HCT116 (cell line): Measurements from ENCODE around the gene ABCB8. TPM values are rescaled to one million over a fixed set of nuclear protein-coding genes. Genes with fewer than 3 reads are reported as not detected.

Source experiments
- ATAC-seq: fragments of 200-7000 bp; cut with Tn5 transposase; 2 replicates; pipeline ENCODE4 v1.9.1; 2020; ENCODE audit warnings: mild to moderate bottlenecking, moderate library complexity
- BruUV-seq: library from RNA; stranded (reverse); fragments of 400-500 nt; replicated peaks from 2 replicates; lab custom pipeline; 2021; lab: Mats Ljungman, UMichigan
- CTCF ChIA-PET: fragments of 300-600 bp; sonication (Branson Sonifier 250); formaldehyde crosslinking; loops from one replicate; lab custom pipeline; 2021; ENCODE audit warnings: antibody characterized with exemption; lab: Charles Lee
- POLR2A ChIA-PET: fragments of 300-600, 350-600 bp; sonication (Branson Sonifier 250); formaldehyde crosslinking; loops from one replicate; lab custom pipeline; 2021; ENCODE audit warnings: antibody characterized with exemption; lab: Charles Lee
- RAD21 ChIA-PET, 2 experiments: fragments of 300-600 bp; sonication (Branson Sonifier 250); formaldehyde crosslinking; loops; one replicate each; lab custom pipeline; 2023; ENCODE audit warnings: low total read pairs in 2 of 2; ENCODE audit not compliant: uncharacterized antibody in 2 of 2, unreplicated experiment in 2 of 2, low non-redundant PET in 1 of 2; lab: Charles Lee
- DNase-seq: peaks from one replicate; pipeline ENCODE4 v3.0.0-alpha.2; 2010; ENCODE audit warnings: low read depth, low spot score
- H2AFZ ChIP-seq: fragments of 200-600 bp; shearing (Covaris generic), sonication (generic); 2 replicates; pipeline ENCODE4 v1.6.1; 2017; ENCODE audit warnings: low read depth, mixed run types, mixed read lengths, antibody characterized with exemption, low read length; ENCODE audit not compliant: poor library complexity, severe bottlenecking
- H3K27ac ChIP-seq: 2 replicates; pipeline ENCODE4 v1.5.1; 2012; ENCODE audit warnings: low read depth, low read length
- H3K27me3 ChIP-seq: fragments of 200-600 bp; sonication (generic); 2 replicates; pipeline ENCODE4 v1.6.1; 2016; ENCODE audit warnings: mixed run types, low read length, mixed read lengths; ENCODE audit not compliant: insufficient read depth
- H3K36me3 ChIP-seq, 2 experiments: fragments of 200-500 bp in 1 of 2; fragments of 200-600 bp in 1 of 2; sonication (Bioruptor generic) in 1 of 2; sonication (generic) in 1 of 2; 2 replicates each; pipeline versions ENCODE4 v1.5.1 to v1.6.1; 2014 to 2016; ENCODE audit warnings: low read length in 2 of 2, inconsistent platforms in 1 of 2, mixed read lengths in 1 of 2, mixed run types in 1 of 2; ENCODE audit not compliant: insufficient read depth in 2 of 2, control insufficient read depth in 1 of 2
- H3K4me1 ChIP-seq, 2 experiments: fragments of 200-600 bp in 1 of 2; sonication (generic) in 1 of 2; 2 replicates each; pipeline versions ENCODE4 v1.5.1 to v1.6.1; 2012 to 2017; ENCODE audit warnings: low read length in 2 of 2, inconsistent platforms in 1 of 2, mild to moderate bottlenecking in 1 of 2, mixed read lengths in 1 of 2, mixed run types in 1 of 2, moderate library complexity in 1 of 2; ENCODE audit not compliant: insufficient read depth in 2 of 2, control insufficient read depth in 1 of 2
- H3K4me2 ChIP-seq: fragments of 200-600 bp; sonication (generic); 2 replicates; pipeline ENCODE4 v1.6.1; 2017; ENCODE audit warnings: mixed run types, low read length, mixed read lengths
- H3K4me3 ChIP-seq, 2 experiments: fragments of 200-600 bp in 1 of 2; sonication (generic) in 1 of 2; replicated peaks in 1 of 2; 2 replicates each; pipeline ENCODE4 v1.5.1; 2011 to 2016; ENCODE audit warnings: low read length in 2 of 2, control low read depth in 1 of 2, low read depth in 1 of 2, mild to moderate bottlenecking in 1 of 2, mixed read lengths in 1 of 2, mixed run types in 1 of 2
- H3K79me2 ChIP-seq: fragments of 200-600 bp; sonication (generic); 2 replicates; pipeline ENCODE4 v1.6.1; 2017; ENCODE audit warnings: mild to moderate bottlenecking, mixed run types, low read length, moderate library complexity, mixed read lengths; ENCODE audit not compliant: insufficient read depth
- H3K9ac ChIP-seq: fragments of 200-600 bp; sonication (generic); 2 replicates; pipeline ENCODE4 v1.6.1; 2016; ENCODE audit warnings: low read length, mixed read lengths
- H3K9me2 ChIP-seq: fragments of 200-600 bp; sonication (generic), shearing (Covaris generic); 2 replicates; pipeline ENCODE4 v1.6.1; 2017; ENCODE audit warnings: mixed run types, mild to moderate bottlenecking, moderate library complexity; ENCODE audit not compliant: insufficient read depth
- H3K9me3 ChIP-seq, 2 experiments: fragments of 200-500 bp in 1 of 2; fragments of 200-600 bp in 1 of 2; sonication (Bioruptor generic) in 1 of 2; sonication (generic) in 1 of 2; 2 replicates each; pipeline ENCODE4 v1.6.1; 2014 to 2017; ENCODE audit warnings: low read length in 2 of 2, mixed read lengths in 2 of 2, inconsistent platforms in 1 of 2, low read depth in 1 of 2, mild to moderate bottlenecking in 1 of 2, mixed run types in 1 of 2, moderate library complexity in 1 of 2; ENCODE audit not compliant: control insufficient read depth in 1 of 2, insufficient read depth in 1 of 2
- H4K20me1 ChIP-seq: fragments of 200-600 bp; sonication (generic), shearing (Covaris generic); 2 replicates; pipeline ENCODE4 v1.6.1; 2017; ENCODE audit warnings: mixed run types, mild to moderate bottlenecking, moderate library complexity; ENCODE audit not compliant: insufficient read depth
- CEBPB ChIP-seq: IDR thresholded peaks from 2 replicates; pipeline ENCODE4 v1.6.1; 2012; ENCODE audit warnings: low read depth
- ELF1 ChIP-seq: IDR thresholded peaks from 2 replicates; pipeline ENCODE4 v1.6.1; 2012; ENCODE audit warnings: low read depth, borderline replicate concordance
- EZH2 ChIP-seq: fragments of 200-600 bp; sonication (generic); IDR thresholded peaks from 2 replicates; pipeline ENCODE4 v1.6.1; 2017; ENCODE audit warnings: antibody characterized with exemption, mixed run types
- EZH2phosphoT487 ChIP-seq: fragments of 200-600 bp; IDR thresholded peaks from 2 replicates; pipeline ENCODE4 v1.6.1; 2018; ENCODE audit warnings: antibody characterized with exemption, borderline replicate concordance
- POLR2A ChIP-seq: IDR thresholded peaks from 2 replicates; pipeline ENCODE4 v1.7.0; 2011; ENCODE audit warnings: borderline replicate concordance; ENCODE audit not compliant: insufficient read depth, insufficient read length; ENCODE audit errors: extremely low read depth
- RAD21 ChIP-seq: IDR thresholded peaks from 2 replicates; pipeline ENCODE4 v1.6.1; 2012; ENCODE audit warnings: low read depth, mild to moderate bottlenecking
- SIN3A ChIP-seq: IDR thresholded peaks from 2 replicates; pipeline ENCODE4 v1.6.1; 2012; ENCODE audit warnings: low read depth
- SP1 ChIP-seq: IDR thresholded peaks from 2 replicates; pipeline ENCODE4 v1.6.1; 2012; ENCODE audit warnings: low read depth
- SRF ChIP-seq: IDR thresholded peaks from 2 replicates; pipeline ENCODE4 v1.6.1; 2012; ENCODE audit warnings: low read depth
- TCF7L2 ChIP-seq: IDR thresholded peaks from 2 replicates; pipeline ENCODE4 v1.7.0; 2011; ENCODE audit warnings: borderline replicate concordance, inconsistent platforms; ENCODE audit not compliant: insufficient read depth, insufficient read length; ENCODE audit errors: extremely low read depth
- YY1 ChIP-seq: IDR thresholded peaks from 2 replicates; pipeline ENCODE4 v1.6.1; 2011; ENCODE audit warnings: low read length, low read depth, moderate library complexity, mild to moderate bottlenecking; ENCODE audit not compliant: insufficient replicate concordance; ENCODE audit errors: extremely low read depth
- ZNF274 ChIP-seq: fragments of 200-500 bp; sonication (Bioruptor generic); IDR thresholded peaks from 2 replicates; pipeline ENCODE4 v1.6.1; 2014; ENCODE audit warnings: mild to moderate bottlenecking, low read depth, low read length, inconsistent platforms
- intact Hi-C: fragments of 100-400 bp; cut with micrococcal nuclease; formaldehyde crosslinking; loops from 2 replicates; pipeline ENCODE4 v1.10.0; 2022
- total RNA-seq: library from RNA; stranded (reverse); gene quantifications from one replicate; pipeline ENCODE4 v1.2.1, GENCODE V29; 2021; ENCODE audit not compliant: unreplicated experiment
- TF ChIP-seq, protein P1 (sequence below): IDR thresholded peaks from 2 replicates; pipeline ENCODE4 v1.6.1; 2012

ABCB8 gene
- total RNA-seq, 1 experiment from 2014 or later = 55.2 TPM

DNA sequence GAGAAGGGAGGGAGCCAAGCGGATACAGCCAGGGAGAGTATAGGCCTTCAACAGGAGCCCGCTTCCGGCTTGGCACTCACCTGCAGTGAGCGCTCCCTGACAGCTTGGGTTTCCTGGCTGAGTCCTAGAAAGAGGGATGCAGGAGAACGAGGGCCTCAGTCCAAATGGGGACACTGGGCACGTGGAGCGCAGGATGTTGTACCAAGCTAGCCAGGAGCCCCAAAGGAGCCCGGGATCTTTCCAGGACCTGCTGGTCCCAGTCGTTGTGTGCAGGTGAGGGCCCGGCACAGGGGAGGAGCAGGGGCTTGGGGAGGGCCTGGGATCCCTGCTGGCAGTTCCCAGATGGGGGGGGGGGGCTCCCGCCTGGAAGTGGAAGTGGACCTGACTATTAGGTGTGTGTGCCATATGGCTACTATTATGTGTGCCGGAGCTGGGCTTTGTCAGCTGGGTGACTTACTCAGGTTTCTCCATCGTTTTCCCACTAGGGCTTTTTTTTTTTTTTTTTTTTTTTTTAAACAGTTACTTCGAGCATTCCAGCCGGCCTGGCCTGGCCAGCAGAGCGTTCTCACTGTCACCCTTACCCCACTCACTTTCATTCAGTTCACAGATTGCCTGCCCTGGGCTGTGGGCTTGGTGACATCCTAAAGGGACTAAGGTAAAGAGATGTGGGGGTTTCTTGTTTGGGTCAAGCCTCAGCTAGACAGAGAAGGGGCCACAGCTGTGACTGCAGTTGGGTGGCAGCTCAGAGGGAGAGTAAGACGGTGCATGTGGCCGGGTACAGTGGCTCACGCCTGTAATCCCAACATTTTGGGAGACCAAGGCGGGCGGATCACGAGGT lies 61.9 kb downstream of the ABCB8 start:
- Histone ChIP-seq H2AFZ (no peak overlapping the region), H3K4me3 (no peak overlapping the region), H3K79me2 (peaks cover 84% of the 10 kb centered on the region), H3K9me3 (no peaks in the 10 kb centered on the region), H3K27me3 (no peaks in the 10 kb centered on the region), H3K4me2 (no peak overlapping the region), H4K20me1 (no peaks in the 10 kb centered on the region; the same call in 1 of the 2 replicates), H3K9ac (no peak overlapping the region), H3K27ac (no peak overlapping the region), H3K9me2 (no peaks in the 10 kb centered on the region), H3K4me1 (peaks cover 10 to 19% of the 10 kb centered on the region in 2 experiments; a peak in 3 of 4 replicates), H3K36me3 (peaks cover 0 to 24% of the 10 kb centered on the region in 2 experiments; a peak in 1 of 4 replicates)
- intact Hi-C loops = no loop called here
- no peak for ATAC-seq
- TF ChIP-seq SP1 = no peak
- no peak for TF ChIP-seq ELF1
- TF ChIP-seq SRF = no peak
- ChIA-PET RAD21 (no interaction called here), CTCF (no interaction called here), POLR2A (interaction anchor here (0.8 kb wide), 1 partner anchor 9 kb away, joined by 3 read pairs; the partner anchor contains the start of gene FASTK)
- DNase-seq = no peak
- no TSS peak for BruUV-seq

DNA sequence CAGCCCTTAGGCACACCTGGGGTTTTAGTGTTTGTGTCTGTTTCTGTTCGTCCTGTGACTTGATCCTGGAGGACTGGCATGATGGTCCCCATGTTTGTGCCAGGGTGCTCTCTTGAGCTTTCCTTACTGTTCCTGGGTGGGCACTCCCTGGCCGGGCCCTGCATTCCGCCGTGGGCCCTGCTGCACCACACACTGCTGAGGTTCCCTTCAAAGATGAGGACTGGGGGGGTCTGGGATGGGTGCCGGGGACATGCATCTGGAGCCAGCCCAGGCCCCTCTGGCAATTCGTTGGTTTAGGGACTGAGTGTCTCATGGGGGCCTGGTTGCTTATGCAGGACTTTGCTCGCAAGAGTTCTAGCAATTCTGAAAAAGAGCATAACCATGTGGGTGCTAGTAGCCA lies 62.8 kb downstream of the ABCB8 start:
- Histone ChIP-seq H2AFZ (no peak overlapping the region), H3K9me2 (no peaks in the 10 kb centered on the region), H4K20me1 (no peaks in the 10 kb centered on the region; the same call in 1 of the 2 replicates), H3K9ac (no peak overlapping the region), H3K4me2 (no peak overlapping the region), H3K27ac (no peak overlapping the region), H3K9me3 (no peaks in the 10 kb centered on the region), H3K36me3 (peaks cover 0 to 24% of the 10 kb centered on the region in 2 experiments; a peak in 1 of 4 replicates), H3K27me3 (no peaks in the 10 kb centered on the region), H3K4me3 (no peak overlapping the region), H3K4me1 (peaks cover 5 to 10% of the 10 kb centered on the region in 2 experiments; a peak in 3 of 4 replicates), H3K79me2 (peaks cover 93% of the 10 kb centered on the region)
- ChIA-PET RAD21 (no interaction called here), CTCF (no interaction called here), POLR2A (no interaction called here)
- no peak for ATAC-seq
- TF ChIP-seq CEBPB = no peak
- TF ChIP-seq, protein P1, sequence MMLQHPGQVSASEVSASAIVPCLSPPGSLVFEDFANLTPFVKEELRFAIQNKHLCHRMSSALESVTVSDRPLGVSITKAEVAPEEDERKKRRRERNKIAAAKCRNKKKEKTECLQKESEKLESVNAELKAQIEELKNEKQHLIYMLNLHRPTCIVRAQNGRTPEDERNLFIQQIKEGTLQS = no peak
- no peak for TF ChIP-seq SP1
- TF ChIP-seq POLR2A = no peak
- no peak for TF ChIP-seq ZNF274
- TF ChIP-seq ELF1 = no peak
- TF ChIP-seq SRF = no peak
- no peak for TF ChIP-seq YY1
- TF ChIP-seq SIN3A = no peak
- no peak for TF ChIP-seq TCF7L2
- no peak for TF ChIP-seq RAD21
- TF ChIP-seq EZH2phosphoT487 = no peak
- no peak for TF ChIP-seq EZH2
- BruUV-seq = no TSS peak
- DNase-seq = no peak
- intact Hi-C loops = no loop called here
